ENCODE data around the gene ABLIM1.

ABLIM1 gene

GRCh38 chr10:114624951-114625780, 32.9 kb downstream of the ABLIM1 start:
- peaks cover 13% of the 10 kb centered on the region for H3K27me3 Mint-ChIP-seq
- no peaks in the 10 kb centered on the region for H3K36me3 Mint-ChIP-seq (ENCODE audit: low read depth)
- no peak overlapping the region for H3K4me3 Mint-ChIP-seq
- H3K27ac Mint-ChIP-seq, result no peak overlapping the region
- H3K9me3 Mint-ChIP-seq, result peaks cover 13% of the 10 kb centered on the region
- no peaks in the 10 kb centered on the region for H3K4me1 Mint-ChIP-seq (ENCODE audit: low read depth)

- H3K9me3 Mint-ChIP-seq, result peaks cover 13% of the 10 kb centered on the region
- H3K4me3 Mint-ChIP-seq, result no peak overlapping the region
- H3K4me1 Mint-ChIP-seq (ENCODE audit: low read depth), result no peaks in the 10 kb centered on the region
- no peak overlapping the region for H3K27ac Mint-ChIP-seq
- H3K36me3 Mint-ChIP-seq (ENCODE audit: low read depth), result no peaks in the 10 kb centered on the region
- peaks cover 6% of the 10 kb centered on the region for H3K27me3 Mint-ChIP-seq
Measured at GRCh38 chr10:114624422-114624821, 33.7 kb downstream of the ABLIM1 start.

- Mint-ChIP-seq H3K27me3 (peaks cover 1% of the 10 kb centered on the region), H3K36me3 (ENCODE audit: low read depth) (no peaks in the 10 kb centered on the region), H3K27ac (no peak overlapping the region), H3K4me1 (ENCODE audit: low read depth) (no peaks in the 10 kb centered on the region), H3K4me3 (no peak overlapping the region), H3K9me3 (peaks cover 13% of the 10 kb centered on the region)
Measured at GRCh38 chr10:114623661-114624294, 34.3 kb downstream of the ABLIM1 start.

GRCh38 chr10:114623155-114623554, 34.9 kb downstream of the ABLIM1 start:
- peaks cover 13% of the 10 kb centered on the region for H3K9me3 Mint-ChIP-seq
- H3K27ac Mint-ChIP-seq, result no peak overlapping the region

GRCh38 chr10:114618722-114619121, 39.4 kb downstream of the ABLIM1 start:
- Mint-ChIP-seq H3K27ac (no peak overlapping the region), H3K4me1 (ENCODE audit: low read depth) (peaks cover 8% of the 10 kb centered on the region), H3K4me3 (no peak overlapping the region), H3K9me3 (peaks cover 3% of the 10 kb centered on the region), H3K27me3 (no peaks in the 10 kb centered on the region), H3K36me3 (ENCODE audit: low read depth) (no peaks in the 10 kb centered on the region)

More at GRCh38 chr10:114623155-114623554, 34.9 kb downstream of the ABLIM1 start:
- H3K4me3 Mint-ChIP-seq, result no peak overlapping the region
- H3K36me3 Mint-ChIP-seq (ENCODE audit: low read depth), result no peaks in the 10 kb centered on the region
- H3K27me3 Mint-ChIP-seq, result no peaks in the 10 kb centered on the region
- no peaks in the 10 kb centered on the region for H3K4me1 Mint-ChIP-seq (ENCODE audit: low read depth)

- no peaks in the 10 kb centered on the region for H3K9me3 Mint-ChIP-seq
- H3K27ac Mint-ChIP-seq, result no peak overlapping the region
- no peaks in the 10 kb centered on the region for H3K36me3 Mint-ChIP-seq (ENCODE audit: low read depth)
- no peak overlapping the region for H3K4me3 Mint-ChIP-seq
- peaks cover 8% of the 10 kb centered on the region for H3K4me1 Mint-ChIP-seq (ENCODE audit: low read depth)
- no peaks in the 10 kb centered on the region for H3K27me3 Mint-ChIP-seq
Measured at GRCh38 chr10:114616516-114616915, 41.6 kb downstream of the ABLIM1 start.

- no peak overlapping the region for H3K4me3 Mint-ChIP-seq
- peaks cover 8% of the 10 kb centered on the region for H3K4me1 Mint-ChIP-seq (ENCODE audit: low read depth)
- no peak overlapping the region for H3K27ac Mint-ChIP-seq
- H3K36me3 Mint-ChIP-seq (ENCODE audit: low read depth), result no peaks in the 10 kb centered on the region
- no peaks in the 10 kb centered on the region for H3K27me3 Mint-ChIP-seq
- H3K9me3 Mint-ChIP-seq, result no peaks in the 10 kb centered on the region
Measured at GRCh38 chr10:114616103-114616502, 42.0 kb downstream of the ABLIM1 start.

GRCh38 chr10:114615600-114616007, 42.5 kb downstream of the ABLIM1 start:
- H3K27ac Mint-ChIP-seq, result peak overlapping the region; percentile 15
- no peak overlapping the region for H3K4me3 Mint-ChIP-seq
- no peaks in the 10 kb centered on the region for H3K9me3 Mint-ChIP-seq
- H3K36me3 Mint-ChIP-seq (ENCODE audit: low read depth), result no peaks in the 10 kb centered on the region
- no peaks in the 10 kb centered on the region for H3K27me3 Mint-ChIP-seq
- H3K4me1 Mint-ChIP-seq (ENCODE audit: low read depth), result peaks cover 8% of the 10 kb centered on the region

GRCh38 chr10:114613237-114613979, 44.7 kb downstream of the ABLIM1 start:
- no peaks in the 10 kb centered on the region for H3K9me3 Mint-ChIP-seq
- H3K27ac Mint-ChIP-seq, result no peak overlapping the region
- no peak overlapping the region for H3K4me3 Mint-ChIP-seq
- H3K27me3 Mint-ChIP-seq, result no peaks in the 10 kb centered on the region
- H3K4me1 Mint-ChIP-seq (ENCODE audit: low read depth), result peaks cover 8% of the 10 kb centered on the region
- H3K36me3 Mint-ChIP-seq (ENCODE audit: low read depth), result no peaks in the 10 kb centered on the region

GRCh38 chr10:114611617-114612016, 46.5 kb downstream of the ABLIM1 start:
- Mint-ChIP-seq H3K27ac (no peak overlapping the region), H3K36me3 (ENCODE audit: low read depth) (no peaks in the 10 kb centered on the region), H3K4me3 (no peak overlapping the region), H3K27me3 (peaks cover under 1% of the 10 kb centered on the region), H3K4me1 (ENCODE audit: low read depth) (peaks cover 8% of the 10 kb centered on the region), H3K9me3 (no peaks in the 10 kb centered on the region)

- Mint-ChIP-seq H3K27me3 (peaks cover 3% of the 10 kb centered on the region), H3K27ac (no peak overlapping the region), H3K36me3 (ENCODE audit: low read depth) (no peaks in the 10 kb centered on the region), H3K4me1 (ENCODE audit: low read depth) (no peaks in the 10 kb centered on the region), H3K4me3 (no peak overlapping the region), H3K9me3 (no peaks in the 10 kb centered on the region)
Measured at GRCh38 chr10:114609518-114610426, 48.3 kb downstream of the ABLIM1 start.

GRCh38 chr10:114607358-114607998, 50.6 kb downstream of the ABLIM1 start:
- no peak overlapping the region for H3K27ac Mint-ChIP-seq
- no peaks in the 10 kb centered on the region for H3K4me1 Mint-ChIP-seq (ENCODE audit: low read depth)
- no peaks in the 10 kb centered on the region for H3K36me3 Mint-ChIP-seq (ENCODE audit: low read depth)
- no peaks in the 10 kb centered on the region for H3K9me3 Mint-ChIP-seq
- H3K27me3 Mint-ChIP-seq, result peaks cover 3% of the 10 kb centered on the region
- no peak overlapping the region for H3K4me3 Mint-ChIP-seq

GRCh38 chr10:114605155-114605797, 52.8 kb downstream of the ABLIM1 start:
- no peak overlapping the region for H3K4me3 Mint-ChIP-seq
- H3K27ac Mint-ChIP-seq, result no peak overlapping the region
- H3K9me3 Mint-ChIP-seq, result no peaks in the 10 kb centered on the region
- H3K36me3 Mint-ChIP-seq (ENCODE audit: low read depth), result no peaks in the 10 kb centered on the region
- peaks cover 3% of the 10 kb centered on the region for H3K27me3 Mint-ChIP-seq
- H3K4me1 Mint-ChIP-seq (ENCODE audit: low read depth), result no peaks in the 10 kb centered on the region
